EL (cell line): ENCODE results near the gene ARHGEF12.
A peak's percentile ranks its signal among the peaks of the same experiment; 100 is the strongest.

Source experiments
- DNase-seq: peaks from one replicate; pipeline ENCODE4 v3.0.0-alpha.2; 2016

ARHGEF12 gene

GRCh38 chr11:120344302-120345004 lies 8.2 kb downstream of the ARHGEF12 start:
- peak; percentile 83 for DNase-seq

GRCh38 chr11:120346233-120346632 lies 10.0 kb downstream of the ARHGEF12 start:
- no peak for DNase-seq

GRCh38 chr11:120350637-120351036 lies 14.4 kb downstream of the ARHGEF12 start:
- no peak for DNase-seq

- no peak for DNase-seq
Measured at GRCh38 chr11:120352405-120352804, 16.2 kb downstream of the ARHGEF12 start.

GRCh38 chr11:120354068-120354467 lies 17.9 kb downstream of the ARHGEF12 start:
- DNase-seq: peak; percentile 30

GRCh38 chr11:120354779-120355178 lies 18.6 kb downstream of the ARHGEF12 start:
- no peak for DNase-seq

GRCh38 chr11:120357620-120358019 lies 21.4 kb downstream of the ARHGEF12 start:
- DNase-seq: no peak

- no peak for DNase-seq
Measured at GRCh38 chr11:120358729-120359128, 22.5 kb downstream of the ARHGEF12 start.

- DNase-seq: no peak
Measured at GRCh38 chr11:120363436-120363835, 27.2 kb downstream of the ARHGEF12 start.

GRCh38 chr11:120365512-120365911 lies 29.3 kb downstream of the ARHGEF12 start:
- DNase-seq: no peak

- no peak for DNase-seq
Measured at GRCh38 chr11:120372296-120372695, 36.1 kb downstream of the ARHGEF12 start.

GRCh38 chr11:120375076-120375475 lies 38.9 kb downstream of the ARHGEF12 start:
- no peak for DNase-seq

- DNase-seq: no peak
Measured at GRCh38 chr11:120376547-120377182, 40.5 kb downstream of the ARHGEF12 start.

GRCh38 chr11:120378474-120378873 lies 42.3 kb downstream of the ARHGEF12 start:
- no peak for DNase-seq

GRCh38 chr11:120381401-120381800 lies 45.2 kb downstream of the ARHGEF12 start:
- no peak for DNase-seq

GRCh38 chr11:120383518-120384155 lies 47.4 kb downstream of the ARHGEF12 start:
- peak; percentile 13 for DNase-seq

GRCh38 chr11:120384476-120384875 lies 48.3 kb downstream of the ARHGEF12 start:
- peak; percentile 19 for DNase-seq

- peak; percentile 21 for DNase-seq
Measured at GRCh38 chr11:120385110-120385509, 48.9 kb downstream of the ARHGEF12 start.

- no peak for DNase-seq
Measured at GRCh38 chr11:120385655-120386054, 49.4 kb downstream of the ARHGEF12 start.

GRCh38 chr11:120386318-120386717 lies 50.1 kb downstream of the ARHGEF12 start:
- no peak for DNase-seq

- no peak for DNase-seq
Measured at GRCh38 chr11:120386774-120387371, 50.7 kb downstream of the ARHGEF12 start.

GRCh38 chr11:120388261-120388660 lies 52.0 kb downstream of the ARHGEF12 start:
- DNase-seq: no peak

GRCh38 chr11:120389693-120390584 lies 53.7 kb downstream of the ARHGEF12 start:
- no peak for DNase-seq
